NCI-H2029 (cell line): Measurements from ENCODE around the gene ASB18.
A peak's percentile ranks its signal among the peaks of the same experiment; 100 is the strongest.
"Not testable (repeated sequence)": the region's sequence is repeated elsewhere in the genome, so short reads cannot be mapped to it uniquely, and the experiment has no call there.

Experiments used
- DNase-seq: peaks from one replicate; lab custom pipeline; 2025; lab: John Stamatoyannopoulos, UW

ASB18 gene

GRCh38 chr2:236264256-236264655 is at the start of gene ASB18:
Gene ASB18, minus strand, starts transcription at chr2:236264406. Its CDS starts 61 bp downstream, at chr2:236264345.
- no peak for DNase-seq

- DNase-seq, result no peak
Measured at GRCh38 chr2:236311286-236311685, 47.1 kb upstream of the ASB18 start.

GRCh38 chr2:236309669-236310029 is 45.4 kb upstream of the ASB18 start:
- DNase-seq, result peak; percentile 27

- DNase-seq, result no peak
Measured at GRCh38 chr2:236308855-236309668, 44.9 kb upstream of the ASB18 start.

GRCh38 chr2:236307641-236308040 is 43.4 kb upstream of the ASB18 start:
- no peak for DNase-seq

- DNase-seq, result no peak
Measured at GRCh38 chr2:236306825-236307540, 42.8 kb upstream of the ASB18 start.

- DNase-seq, result no peak
Measured at GRCh38 chr2:236305964-236306605, 41.9 kb upstream of the ASB18 start.

- no peak for DNase-seq
Measured at GRCh38 chr2:236305531-236305930, 41.3 kb upstream of the ASB18 start.

- no peak for DNase-seq
Measured at GRCh38 chr2:236303935-236304334, 39.7 kb upstream of the ASB18 start.

- DNase-seq, result no peak
Measured at GRCh38 chr2:236302555-236302954, 38.3 kb upstream of the ASB18 start.

- no peak for DNase-seq
Measured at GRCh38 chr2:236298924-236299475, 34.8 kb upstream of the ASB18 start.

GRCh38 chr2:236295481-236295880 is 31.3 kb upstream of the ASB18 start:
- no peak for DNase-seq

- no peak for DNase-seq
Measured at GRCh38 chr2:236294647-236295046, 30.4 kb upstream of the ASB18 start.

GRCh38 chr2:236293241-236293810 is 29.1 kb upstream of the ASB18 start:
- DNase-seq, result no peak

GRCh38 chr2:236291911-236292310 is 27.7 kb upstream of the ASB18 start:
- no peak for DNase-seq

GRCh38 chr2:236291476-236291875 is 27.3 kb upstream of the ASB18 start:
- DNase-seq, result no peak

- no peak for DNase-seq
Measured at GRCh38 chr2:236290742-236291425, 26.7 kb upstream of the ASB18 start.

- DNase-seq, result no peak
Measured at GRCh38 chr2:236289766-236290462, 25.7 kb upstream of the ASB18 start.

GRCh38 chr2:236288373-236288772 is 24.2 kb upstream of the ASB18 start:
- DNase-seq, result not testable (repeated sequence)

GRCh38 chr2:236287656-236288055 is 23.4 kb upstream of the ASB18 start:
- DNase-seq, result no peak
